ENCODE results near the gene RASGRP3. TPM values are rescaled to one million over a fixed set of nuclear protein-coding genes. Genes with fewer than 3 reads are reported as not detected.

Gene RASGRP3
- polyA plus RNA-seq, 1 of the 3 experiments (the other 2 are of a cell fraction), result 72.5 TPM

DNA sequence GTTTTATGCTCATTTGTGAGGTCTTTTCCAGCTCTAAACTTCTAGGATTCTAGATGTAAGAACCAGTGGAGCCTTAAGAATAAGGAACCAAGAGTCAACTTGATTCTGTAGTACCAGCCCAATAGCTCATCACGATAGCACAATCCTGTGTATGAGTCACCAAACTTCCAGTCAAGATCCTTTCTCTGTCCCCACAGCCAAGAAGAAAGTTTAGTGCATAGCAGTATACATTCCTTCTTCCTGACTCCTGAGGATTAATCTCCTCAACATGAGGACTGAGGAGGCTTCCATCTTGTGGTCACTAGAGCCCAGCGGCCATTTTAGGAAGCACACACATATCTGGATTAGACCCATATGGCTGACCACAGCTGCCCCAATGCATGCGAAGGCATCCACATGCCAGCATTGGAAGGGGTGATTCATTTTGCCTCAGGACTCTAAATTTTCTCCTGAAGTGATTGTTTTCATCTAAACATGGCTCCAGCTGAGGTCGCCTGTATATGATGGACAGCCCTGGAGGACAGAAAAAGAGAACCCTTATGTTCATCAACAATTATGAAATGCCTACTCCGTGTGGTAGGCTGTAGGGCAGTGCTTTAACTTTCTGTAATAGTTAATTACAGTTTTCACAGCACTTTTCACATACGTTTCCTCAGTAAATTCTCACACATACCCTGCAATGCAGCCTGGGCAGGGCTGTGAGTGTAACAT, 53.5 kb downstream of the RASGRP3 start (continued):
- TF ChIP-seq, protein P1, sequence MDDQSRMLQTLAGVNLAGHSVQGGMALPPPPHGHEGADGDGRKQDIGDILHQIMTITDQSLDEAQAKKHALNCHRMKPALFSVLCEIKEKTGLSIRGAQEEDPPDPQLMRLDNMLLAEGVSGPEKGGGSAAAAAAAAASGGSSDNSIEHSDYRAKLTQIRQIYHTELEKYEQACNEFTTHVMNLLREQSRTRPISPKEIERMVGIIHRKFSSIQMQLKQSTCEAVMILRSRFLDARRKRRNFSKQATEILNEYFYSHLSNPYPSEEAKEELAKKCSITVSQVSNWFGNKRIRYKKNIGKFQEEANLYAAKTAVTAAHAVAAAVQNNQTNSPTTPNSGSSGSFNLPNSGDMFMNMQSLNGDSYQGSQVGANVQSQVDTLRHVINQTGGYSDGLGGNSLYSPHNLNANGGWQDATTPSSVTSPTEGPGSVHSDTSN (IDR thresholded peaks at IDR 0.05), result peak; percentile 62
- no peak for TF ChIP-seq NRF1 (IDR thresholded peaks at IDR 0.05; ENCODE audit: low read depth, low read length)
- TF ChIP-seq RCOR1 (IDR thresholded peaks at IDR 0.05; ENCODE audit: low read length), result no peak
- TF ChIP-seq MXI1 (IDR thresholded peaks at IDR 0.05; ENCODE audit: low read depth, low read length), result no peak
- TF ChIP-seq YY1 (IDR thresholded peaks at IDR 0.05; ENCODE audit: low read depth), result peak; percentile 99
- no peak for TF ChIP-seq CHD2 (IDR thresholded peaks at IDR 0.05; ENCODE audit: low read length, partially characterized antibody)
- TF ChIP-seq EP300 (IDR thresholded peaks at IDR 0.05; ENCODE audit: borderline replicate concordance in 1 of 2, low read depth in 1 of 2, low read length in 1 of 2), result 0 out of 4 replicates have a peak, but pooled peaks of 1 of the 2 experiments have one; percentile 48
- no peak for TF ChIP-seq EZH2phosphoT487 (IDR thresholded peaks at IDR 0.05; ENCODE audit: borderline replicate concordance, low read depth)
- peak; percentile 36; the same call in 1 of the 2 replicates for TF ChIP-seq POLR2AphosphoS5 (IDR thresholded peaks at IDR 0.05; ENCODE audit: low read depth, low read length)
- peak; percentile 80 for TF ChIP-seq FOSL2 (IDR thresholded peaks at IDR 0.05; ENCODE audit: borderline replicate concordance, low read depth)
- TF ChIP-seq, protein P2, sequence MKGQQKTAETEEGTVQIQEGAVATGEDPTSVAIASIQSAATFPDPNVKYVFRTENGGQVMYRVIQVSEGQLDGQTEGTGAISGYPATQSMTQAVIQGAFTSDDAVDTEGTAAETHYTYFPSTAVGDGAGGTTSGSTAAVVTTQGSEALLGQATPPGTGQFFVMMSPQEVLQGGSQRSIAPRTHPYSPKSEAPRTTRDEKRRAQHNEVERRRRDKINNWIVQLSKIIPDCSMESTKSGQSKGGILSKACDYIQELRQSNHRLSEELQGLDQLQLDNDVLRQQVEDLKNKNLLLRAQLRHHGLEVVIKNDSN (IDR thresholded peaks at IDR 0.05; ENCODE audit: borderline replicate concordance, low read depth), result no peak
- no peak for TF ChIP-seq FOXJ3 (CRISPR knock-in tag; IDR thresholded peaks at IDR 0.05)
- TF ChIP-seq NFIC (IDR thresholded peaks at IDR 0.05; ENCODE audit: borderline replicate concordance), result peak; percentile 30; the same call in 1 of the 2 replicates
- TF ChIP-seq, protein P3, sequence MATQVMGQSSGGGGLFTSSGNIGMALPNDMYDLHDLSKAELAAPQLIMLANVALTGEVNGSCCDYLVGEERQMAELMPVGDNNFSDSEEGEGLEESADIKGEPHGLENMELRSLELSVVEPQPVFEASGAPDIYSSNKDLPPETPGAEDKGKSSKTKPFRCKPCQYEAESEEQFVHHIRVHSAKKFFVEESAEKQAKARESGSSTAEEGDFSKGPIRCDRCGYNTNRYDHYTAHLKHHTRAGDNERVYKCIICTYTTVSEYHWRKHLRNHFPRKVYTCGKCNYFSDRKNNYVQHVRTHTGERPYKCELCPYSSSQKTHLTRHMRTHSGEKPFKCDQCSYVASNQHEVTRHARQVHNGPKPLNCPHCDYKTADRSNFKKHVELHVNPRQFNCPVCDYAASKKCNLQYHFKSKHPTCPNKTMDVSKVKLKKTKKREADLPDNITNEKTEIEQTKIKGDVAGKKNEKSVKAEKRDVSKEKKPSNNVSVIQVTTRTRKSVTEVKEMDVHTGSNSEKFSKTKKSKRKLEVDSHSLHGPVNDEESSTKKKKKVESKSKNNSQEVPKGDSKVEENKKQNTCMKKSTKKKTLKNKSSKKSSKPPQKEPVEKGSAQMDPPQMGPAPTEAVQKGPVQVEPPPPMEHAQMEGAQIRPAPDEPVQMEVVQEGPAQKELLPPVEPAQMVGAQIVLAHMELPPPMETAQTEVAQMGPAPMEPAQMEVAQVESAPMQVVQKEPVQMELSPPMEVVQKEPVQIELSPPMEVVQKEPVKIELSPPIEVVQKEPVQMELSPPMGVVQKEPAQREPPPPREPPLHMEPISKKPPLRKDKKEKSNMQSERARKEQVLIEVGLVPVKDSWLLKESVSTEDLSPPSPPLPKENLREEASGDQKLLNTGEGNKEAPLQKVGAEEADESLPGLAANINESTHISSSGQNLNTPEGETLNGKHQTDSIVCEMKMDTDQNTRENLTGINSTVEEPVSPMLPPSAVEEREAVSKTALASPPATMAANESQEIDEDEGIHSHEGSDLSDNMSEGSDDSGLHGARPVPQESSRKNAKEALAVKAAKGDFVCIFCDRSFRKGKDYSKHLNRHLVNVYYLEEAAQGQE (IDR thresholded peaks at IDR 0.05; ENCODE audit: low read depth, low read length), result no peak
- no peak for TF ChIP-seq RXRA (IDR thresholded peaks at IDR 0.05; ENCODE audit: borderline replicate concordance, low read depth)

Measured in SK-N-SH (cell line).